ENCODE data around the gene HNRNPC.
A peak's percentile ranks its signal among the peaks of the same experiment; 100 is the strongest.
"Not testable (repeated sequence)": the region's sequence is repeated elsewhere in the genome, so short reads cannot be mapped to it uniquely, and the experiment has no call there.

The HNRNPC gene

GRCh38 chr14:21233457-21234076 is 35.7 kb downstream of the HNRNPC start:
- H3K4me3 ChIP-seq (ENCODE audit: low read depth, low read length) = no peak overlapping the region
- in situ Hi-C loops (cut with HindIII; ENCODE audit: low sequenced_read_pairs) = no loop called here
- peak; percentile 35 for TF ChIP-seq CTCF (IDR thresholded peaks at IDR 0.05; ENCODE audit: low read depth, low read length)
- no peak for DNase-seq (ENCODE audit: low read depth, low spot score)

GRCh38 chr14:21231020-21231652 is 38.1 kb downstream of the HNRNPC start:
- no peak for TF ChIP-seq CTCF (IDR thresholded peaks at IDR 0.05; ENCODE audit: low read depth, low read length)

GRCh38 chr14:21229821-21230220 is 39.4 kb downstream of the HNRNPC start:
- in situ Hi-C loops (cut with HindIII; ENCODE audit: low sequenced_read_pairs) = no loop called here
- TF ChIP-seq CTCF (IDR thresholded peaks at IDR 0.05; ENCODE audit: low read depth, low read length) = no peak
- H3K4me3 ChIP-seq (ENCODE audit: low read depth, low read length) = no peak overlapping the region
- DNase-seq (ENCODE audit: low read depth, low spot score) = no peak

More at GRCh38 chr14:21231020-21231652, 38.1 kb downstream of the HNRNPC start:
- in situ Hi-C loops (cut with HindIII; ENCODE audit: low sequenced_read_pairs) = no loop called here
- DNase-seq (ENCODE audit: low read depth, low spot score) = no peak
- no peak overlapping the region for H3K4me3 ChIP-seq (ENCODE audit: low read depth, low read length)

GRCh38 chr14:21227981-21228380 is 41.3 kb downstream of the HNRNPC start:
- no peak for DNase-seq (ENCODE audit: low read depth, low spot score)
- in situ Hi-C loops (cut with HindIII; ENCODE audit: low sequenced_read_pairs) = no loop called here
- no peak overlapping the region for H3K4me3 ChIP-seq (ENCODE audit: low read depth, low read length)
- no peak for TF ChIP-seq CTCF (IDR thresholded peaks at IDR 0.05; ENCODE audit: low read depth, low read length)

GRCh38 chr14:21227150-21227549 is 42.1 kb downstream of the HNRNPC start:
- TF ChIP-seq CTCF (IDR thresholded peaks at IDR 0.05; ENCODE audit: low read depth, low read length) = no peak
- no peak for DNase-seq (ENCODE audit: low read depth, low spot score)
- no peak overlapping the region for H3K4me3 ChIP-seq (ENCODE audit: low read depth, low read length)
- in situ Hi-C loops (cut with HindIII; ENCODE audit: low sequenced_read_pairs) = no loop called here

GRCh38 chr14:21226467-21226866 is 42.8 kb downstream of the HNRNPC start:
- no peak overlapping the region for H3K4me3 ChIP-seq (ENCODE audit: low read depth, low read length)
- no peak for DNase-seq (ENCODE audit: low read depth, low spot score)
- in situ Hi-C loops (cut with HindIII; ENCODE audit: low sequenced_read_pairs) = no loop called here
- no peak for TF ChIP-seq CTCF (IDR thresholded peaks at IDR 0.05; ENCODE audit: low read depth, low read length)

- DNase-seq (ENCODE audit: low read depth, low spot score); H3K4me3 ChIP-seq (ENCODE audit: low read depth, low read length); in situ Hi-C loops (cut with HindIII; ENCODE audit: low sequenced_read_pairs): not testable (repeated sequence)
These were observed 44.1 kb downstream of the HNRNPC start for GRCh38 chr14:21225164-21225563.

All from astrocyte of the spinal cord (primary cell).